CD14-positive monocyte (primary cell): ENCODE data around the gene GRK5. TPM values are rescaled to one million over a fixed set of nuclear protein-coding genes. Genes with fewer than 3 reads are reported as not detected.

Source experiments
- DNase-seq, 3 donors: peaks; one replicate each; pipeline ENCODE4 v3.0.0-alpha.2; 2011 to 2022
- H2AFZ ChIP-seq: 2 replicates; pipeline ENCODE4 v1.6.0; 2012; ENCODE audit warnings: mild to moderate bottlenecking, low read depth, low read length, inconsistent platforms; ENCODE audit not compliant: insufficient read depth, poor library complexity, severe bottlenecking
- H3K27ac ChIP-seq, 2 donors: 1 replicate in 1 of 2; 2 replicates in 1 of 2; pipeline ENCODE4 v1.5.1; 2012 to 2013; ENCODE audit warnings: low read length in 2 of 2, control low read depth in 1 of 2, inconsistent platforms in 1 of 2, low read depth in 1 of 2, mild to moderate bottlenecking in 1 of 2
- H3K27me3 ChIP-seq, 2 donors: one replicate each; pipeline versions ENCODE4 v1.6.0 to v1.6.1; 2011 to 2013; ENCODE audit warnings: low read length in 2 of 2; ENCODE audit not compliant: control insufficient read depth in 2 of 2, insufficient read depth in 2 of 2
- H3K36me3 ChIP-seq, 2 donors: replicated peaks in 1 of 2; 1 replicate in 1 of 2; 2 replicates in 1 of 2; pipeline versions ENCODE4 v1.5.1 to v1.6.1; 2012 to 2013; ENCODE audit warnings: low read length in 2 of 2, control low read depth in 1 of 2, inconsistent platforms in 1 of 2, mild to moderate bottlenecking in 1 of 2; ENCODE audit not compliant: insufficient read depth in 2 of 2, control insufficient read depth in 1 of 2
- H3K4me1 ChIP-seq, 2 donors: 1 replicate in 1 of 2; 2 replicates in 1 of 2; pipeline versions ENCODE4 v1.5.1 to v1.6.1; 2012 to 2013; ENCODE audit warnings: low read length in 2 of 2, control low read depth in 1 of 2, inconsistent platforms in 1 of 2, mild to moderate bottlenecking in 1 of 2, moderate library complexity in 1 of 2; ENCODE audit not compliant: insufficient read depth in 2 of 2, control insufficient read depth in 1 of 2
- H3K4me2 ChIP-seq: replicated peaks from 2 replicates; pipeline ENCODE3; 2012; ENCODE audit warnings: low read length, moderate library complexity, mild to moderate bottlenecking; ENCODE audit not compliant: poor library complexity, severe bottlenecking; ENCODE audit errors: extremely low read depth
- H3K4me3 ChIP-seq, 3 experiments: fragments of 200-600 bp in 1 of 3; sonication (generic) in 1 of 3; replicated peaks in 1 of 3; 1 replicate in 2 of 3; 2 replicates in 1 of 3; pipeline ENCODE4 v1.5.1; 2011 to 2013; ENCODE audit warnings: low read length in 3 of 3, mild to moderate bottlenecking in 3 of 3, control low read depth in 2 of 3, low read depth in 2 of 3, inconsistent platforms in 1 of 3, moderate library complexity in 1 of 3
- H3K79me2 ChIP-seq: 2 replicates; pipeline ENCODE4 v1.6.0; 2012; ENCODE audit warnings: mild to moderate bottlenecking, control low read depth, inconsistent platforms, low read length, moderate library complexity; ENCODE audit not compliant: insufficient read depth
- H3K9ac ChIP-seq: 2 replicates; pipeline ENCODE4 v1.6.0; 2017; ENCODE audit warnings: low read length, mild to moderate bottlenecking; ENCODE audit not compliant: insufficient read depth, poor library complexity, severe bottlenecking
- H3K9me3 ChIP-seq, 2 donors: replicated peaks in 1 of 2; 1 replicate in 1 of 2; 2 replicates in 1 of 2; pipeline versions ENCODE4 v1.5.1 to v1.6.1; 2012 to 2013; ENCODE audit warnings: low read length in 2 of 2, control low read depth in 1 of 2; ENCODE audit not compliant: control insufficient read depth in 1 of 2, insufficient read depth in 1 of 2
- H4K20me1 ChIP-seq: 2 replicates; pipeline ENCODE4 v1.6.0; 2012; ENCODE audit warnings: mild to moderate bottlenecking, low read length, control low read depth, moderate library complexity; ENCODE audit not compliant: insufficient read depth
- H3K27ac Mint-ChIP-seq, 7 donors: one replicate each; pipeline ENCODE4 v1.8.0; 2020; ENCODE audit warnings: mild to moderate bottlenecking in 7 of 7, mixed read lengths in 7 of 7, moderate library complexity in 6 of 7, inconsistent platforms in 2 of 7
- H3K27me3 Mint-ChIP-seq, 3 donors: one replicate each; pipeline ENCODE4 v1.8.0; 2021 to 2022; ENCODE audit warnings: low read depth in 3 of 3, mild to moderate bottlenecking in 3 of 3, mixed read lengths in 3 of 3, moderate library complexity in 3 of 3, inconsistent platforms in 1 of 3
- H3K36me3 Mint-ChIP-seq, 2 donors: one replicate each; pipeline ENCODE4 v1.8.0; 2020; ENCODE audit warnings: mixed read lengths in 2 of 2, inconsistent platforms in 1 of 2, mild to moderate bottlenecking in 1 of 2
- H3K4me1 Mint-ChIP-seq: one replicate; pipeline ENCODE4 v1.8.0; 2020; ENCODE audit warnings: mild to moderate bottlenecking, mixed read lengths
- H3K4me3 Mint-ChIP-seq, 2 donors: one replicate each; pipeline ENCODE4 v1.8.0; 2020; ENCODE audit warnings: mild to moderate bottlenecking in 2 of 2, mixed read lengths in 2 of 2, moderate library complexity in 1 of 2
- H3K9me3 Mint-ChIP-seq, 7 donors: one replicate each; pipeline ENCODE4 v1.8.0; 2020 to 2022; ENCODE audit warnings: mixed read lengths in 7 of 7, mild to moderate bottlenecking in 6 of 7, moderate library complexity in 6 of 7, inconsistent platforms in 2 of 7
- WGBS: methylation state at CpG from one replicate; pipeline ENCODE4 v1.1.5; 2013; ENCODE audit warnings: missing lambda C conversion rate; ENCODE audit not compliant: insufficient coverage; 5-methylcytosine and 5-hydroxymethylcytosine counted together
- intact Hi-C, 2 donors: fragments of 100-400 bp; cut with micrococcal nuclease; formaldehyde crosslinking; loops; one replicate each; pipeline versions ENCODE4 v1.15.0 to v1.15.1; 2023
- polyA plus RNA-seq, 3 donors: library from polyadenylated mRNA; depleted of rRNA in 1 of 3; unstranded in 2 of 3; stranded (reverse) in 1 of 3; fragments of 300-500 nt in 2 of 3; fragments of >200 nt in 1 of 3; fragmentation: Illumina TruSeq in 2 of 3; gene quantifications; 1 replicate in 2 of 3; 2 replicates in 1 of 3; pipeline ENCODE4 v1.2.3, GENCODE V29; 2012 to 2021
- TF ChIP-seq, protein P1 (sequence below): fragments of 200-600 bp; IDR thresholded peaks from one replicate; pipeline ENCODE4 v1.8.0; 2022; ENCODE audit warnings: antibody characterized with exemption, mild to moderate bottlenecking

Gene GRK5
- polyA plus RNA-seq, 3 donors = 1.2 to 6.5 (median 2.8) TPM

DNA sequence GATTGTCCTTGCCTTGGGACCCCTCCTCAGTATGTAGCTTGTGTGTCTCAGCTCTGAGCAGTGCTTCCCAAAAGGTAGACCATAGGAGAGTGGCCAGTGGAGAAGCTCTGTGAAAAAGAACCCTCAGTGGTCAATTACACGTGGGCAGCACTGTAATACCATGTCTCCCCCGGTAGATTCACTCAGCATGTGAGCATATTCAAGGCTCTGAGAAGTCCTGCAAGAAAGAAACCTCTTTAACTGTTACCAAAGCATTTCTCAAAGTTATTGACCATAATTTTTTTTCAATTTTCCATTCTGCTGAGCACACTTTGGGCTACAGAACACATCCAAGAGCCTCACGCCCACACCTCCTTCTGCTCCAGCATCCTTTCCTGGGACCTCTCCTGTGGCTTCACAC is 192.1 kb downstream of the GRK5 start:
- no peaks in the 10 kb centered on the region for H3K36me3 ChIP-seq
- WGBS = 97% methylated on average over 3 of the region's 3 CpGs
- Mint-ChIP-seq H3K9me3 (peaks cover 0 to 3% (median 0%) of the 10 kb centered on the region in 7 donors), H3K27me3 (peaks cover 0 to 3% (median 1%) of the 10 kb centered on the region in 3 donors), H3K36me3 (peaks cover 15 to 23% of the 10 kb centered on the region in 2 donors), H3K4me1 (peaks cover 64% of the 10 kb centered on the region), H3K27ac (peak overlapping the region in 4 of 7 donors; percentile 25 to 78 (median 43)), H3K4me3 (no peak overlapping the region)
- no peaks in the 10 kb centered on the region for H3K79me2 ChIP-seq
- no peaks in the 10 kb centered on the region for H4K20me1 ChIP-seq
- no peak for DNase-seq
- H3K27me3 ChIP-seq = no peaks in the 10 kb centered on the region
- no peaks in the 10 kb centered on the region for H3K9me3 ChIP-seq
- H2AFZ ChIP-seq = no peak overlapping the region
- no peak overlapping the region for H3K9ac ChIP-seq
- no peak overlapping the region for H3K27ac ChIP-seq
- intact Hi-C loops = loop anchor here in 1 of 2 donors (10.0 kb wide), 1 partner anchor 95 kb away; no protein-coding TSS in a partner anchor
- no peak overlapping the region for H3K4me3 ChIP-seq
- H3K4me1 ChIP-seq = peaks cover 64 to 68% of the 10 kb centered on the region in 2 donors
- TF ChIP-seq, protein P1, sequence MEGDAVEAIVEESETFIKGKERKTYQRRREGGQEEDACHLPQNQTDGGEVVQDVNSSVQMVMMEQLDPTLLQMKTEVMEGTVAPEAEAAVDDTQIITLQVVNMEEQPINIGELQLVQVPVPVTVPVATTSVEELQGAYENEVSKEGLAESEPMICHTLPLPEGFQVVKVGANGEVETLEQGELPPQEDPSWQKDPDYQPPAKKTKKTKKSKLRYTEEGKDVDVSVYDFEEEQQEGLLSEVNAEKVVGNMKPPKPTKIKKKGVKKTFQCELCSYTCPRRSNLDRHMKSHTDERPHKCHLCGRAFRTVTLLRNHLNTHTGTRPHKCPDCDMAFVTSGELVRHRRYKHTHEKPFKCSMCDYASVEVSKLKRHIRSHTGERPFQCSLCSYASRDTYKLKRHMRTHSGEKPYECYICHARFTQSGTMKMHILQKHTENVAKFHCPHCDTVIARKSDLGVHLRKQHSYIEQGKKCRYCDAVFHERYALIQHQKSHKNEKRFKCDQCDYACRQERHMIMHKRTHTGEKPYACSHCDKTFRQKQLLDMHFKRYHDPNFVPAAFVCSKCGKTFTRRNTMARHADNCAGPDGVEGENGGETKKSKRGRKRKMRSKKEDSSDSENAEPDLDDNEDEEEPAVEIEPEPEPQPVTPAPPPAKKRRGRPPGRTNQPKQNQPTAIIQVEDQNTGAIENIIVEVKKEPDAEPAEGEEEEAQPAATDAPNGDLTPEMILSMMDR = no peak
- H3K4me2 ChIP-seq = no peak overlapping the region

- H4K20me1 ChIP-seq = no peaks in the 10 kb centered on the region
- 80% methylated on average over 8 of the region's 14 CpGs for WGBS
- Mint-ChIP-seq H3K27me3 (peaks cover 0 to 3% (median 1%) of the 10 kb centered on the region in 3 donors), H3K4me1 (peaks cover 64% of the 10 kb centered on the region), H3K9me3 (peaks cover 0 to 2% (median 0%) of the 10 kb centered on the region in 7 donors), H3K36me3 (peaks cover 14 to 23% of the 10 kb centered on the region in 2 donors), H3K27ac (peak overlapping the region; percentile 73 to 86 (median 80)), H3K4me3 (no peak overlapping the region)
- no peaks in the 10 kb centered on the region for H3K36me3 ChIP-seq
- H3K79me2 ChIP-seq = no peaks in the 10 kb centered on the region
- H3K27ac ChIP-seq = peak overlapping the region; percentile 3 to 63
- no peak overlapping the region for H3K4me2 ChIP-seq
- peaks cover 64 to 68% of the 10 kb centered on the region in 2 donors for H3K4me1 ChIP-seq
- intact Hi-C loops = loop anchor here in 1 of 2 donors (10.0 kb wide), 1 partner anchor 647 kb away; the partner anchor contains the start of gene CACUL1
- no peak overlapping the region for H2AFZ ChIP-seq
- TF ChIP-seq, protein P1 = no peak
- H3K4me3 ChIP-seq = no peak overlapping the region
- H3K27me3 ChIP-seq = no peaks in the 10 kb centered on the region
- no peak overlapping the region for H3K9ac ChIP-seq
- no peaks in the 10 kb centered on the region for H3K9me3 ChIP-seq
- peak; percentile 77 to 93 (median 84) for DNase-seq
Observed at GRCh38 chr10:119401671-119402395, 194.5 kb downstream of the GRK5 start.
